ENCODE results near the gene DNAJB6.

The DNAJB6 gene

DNA sequence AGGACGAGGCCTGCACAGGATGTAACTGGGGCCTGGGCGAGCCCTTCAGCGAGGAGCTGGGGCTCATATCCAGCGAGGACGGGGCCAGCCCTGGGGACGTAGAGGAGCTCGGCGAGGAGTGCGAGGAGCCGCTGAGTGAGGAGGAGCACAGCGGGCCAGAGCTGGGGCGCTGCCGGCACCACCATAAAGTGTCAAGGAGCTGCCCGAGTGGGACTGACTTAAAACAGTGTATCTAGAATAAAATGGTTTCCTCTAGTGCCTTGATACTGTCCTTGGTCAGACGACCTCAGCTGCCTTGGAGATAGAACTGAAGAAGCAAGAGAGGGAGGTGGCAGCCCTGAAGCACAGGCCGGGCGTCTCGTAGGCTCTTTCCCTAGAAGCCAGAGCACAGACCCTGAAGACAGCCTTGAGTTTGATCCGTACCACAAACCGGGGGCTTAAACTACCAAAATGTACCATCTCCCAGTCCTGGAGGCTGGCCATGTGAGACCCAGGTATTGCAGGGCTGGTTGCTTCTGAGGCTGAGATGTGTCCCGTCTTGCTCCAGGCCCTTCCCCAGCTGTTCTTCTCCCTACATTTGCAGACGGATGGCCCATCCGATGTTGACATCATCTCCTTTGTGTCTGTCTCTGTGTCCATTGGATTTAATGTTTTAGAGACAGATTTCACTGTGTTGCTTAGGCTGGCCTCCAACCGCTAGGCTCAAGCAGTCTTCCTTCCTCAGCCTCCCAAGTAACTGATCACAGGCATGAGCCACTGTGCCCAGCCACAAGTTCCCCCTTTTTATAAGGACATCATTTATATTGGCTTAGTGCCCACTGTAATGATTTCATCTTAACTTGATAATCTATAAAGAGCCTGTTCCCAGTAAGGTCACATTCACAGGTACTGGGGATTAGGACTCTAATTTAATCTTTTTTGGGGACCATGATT is 35.8 kb downstream of the DNAJB6 start:
- TF ChIP-seq, protein P1, sequence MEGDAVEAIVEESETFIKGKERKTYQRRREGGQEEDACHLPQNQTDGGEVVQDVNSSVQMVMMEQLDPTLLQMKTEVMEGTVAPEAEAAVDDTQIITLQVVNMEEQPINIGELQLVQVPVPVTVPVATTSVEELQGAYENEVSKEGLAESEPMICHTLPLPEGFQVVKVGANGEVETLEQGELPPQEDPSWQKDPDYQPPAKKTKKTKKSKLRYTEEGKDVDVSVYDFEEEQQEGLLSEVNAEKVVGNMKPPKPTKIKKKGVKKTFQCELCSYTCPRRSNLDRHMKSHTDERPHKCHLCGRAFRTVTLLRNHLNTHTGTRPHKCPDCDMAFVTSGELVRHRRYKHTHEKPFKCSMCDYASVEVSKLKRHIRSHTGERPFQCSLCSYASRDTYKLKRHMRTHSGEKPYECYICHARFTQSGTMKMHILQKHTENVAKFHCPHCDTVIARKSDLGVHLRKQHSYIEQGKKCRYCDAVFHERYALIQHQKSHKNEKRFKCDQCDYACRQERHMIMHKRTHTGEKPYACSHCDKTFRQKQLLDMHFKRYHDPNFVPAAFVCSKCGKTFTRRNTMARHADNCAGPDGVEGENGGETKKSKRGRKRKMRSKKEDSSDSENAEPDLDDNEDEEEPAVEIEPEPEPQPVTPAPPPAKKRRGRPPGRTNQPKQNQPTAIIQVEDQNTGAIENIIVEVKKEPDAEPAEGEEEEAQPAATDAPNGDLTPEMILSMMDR (IDR thresholded peaks at IDR 0.05; ENCODE audit: low read depth, low read length, missing control alignments), result no peak
- H3K4me3 ChIP-seq (ENCODE audit: low read depth, low read length), result no peak overlapping the region
- in situ Hi-C loops (cut with HindIII; ENCODE audit: low sequenced_read_pairs), result no loop called here
- DNase-seq (ENCODE audit: low read depth), result no peak

- H3K4me3 ChIP-seq (ENCODE audit: low read depth, low read length), result no peak overlapping the region
- in situ Hi-C loops (cut with HindIII; ENCODE audit: low sequenced_read_pairs), result no loop called here
- TF ChIP-seq, protein P1 (IDR thresholded peaks at IDR 0.05; ENCODE audit: low read depth, low read length, missing control alignments), result no peak
- no peak for DNase-seq (ENCODE audit: low read depth)
Measured at GRCh38 chr7:157373493-157373892, 36.7 kb downstream of the DNAJB6 start.

GRCh38 chr7:157375410-157375809 is 38.6 kb downstream of the DNAJB6 start:
- no peak for DNase-seq (ENCODE audit: low read depth)
- in situ Hi-C loops (cut with HindIII; ENCODE audit: low sequenced_read_pairs), result no loop called here
- TF ChIP-seq, protein P1 (IDR thresholded peaks at IDR 0.05; ENCODE audit: low read depth, low read length, missing control alignments), result no peak
- no peak overlapping the region for H3K4me3 ChIP-seq (ENCODE audit: low read depth, low read length)

DNA sequence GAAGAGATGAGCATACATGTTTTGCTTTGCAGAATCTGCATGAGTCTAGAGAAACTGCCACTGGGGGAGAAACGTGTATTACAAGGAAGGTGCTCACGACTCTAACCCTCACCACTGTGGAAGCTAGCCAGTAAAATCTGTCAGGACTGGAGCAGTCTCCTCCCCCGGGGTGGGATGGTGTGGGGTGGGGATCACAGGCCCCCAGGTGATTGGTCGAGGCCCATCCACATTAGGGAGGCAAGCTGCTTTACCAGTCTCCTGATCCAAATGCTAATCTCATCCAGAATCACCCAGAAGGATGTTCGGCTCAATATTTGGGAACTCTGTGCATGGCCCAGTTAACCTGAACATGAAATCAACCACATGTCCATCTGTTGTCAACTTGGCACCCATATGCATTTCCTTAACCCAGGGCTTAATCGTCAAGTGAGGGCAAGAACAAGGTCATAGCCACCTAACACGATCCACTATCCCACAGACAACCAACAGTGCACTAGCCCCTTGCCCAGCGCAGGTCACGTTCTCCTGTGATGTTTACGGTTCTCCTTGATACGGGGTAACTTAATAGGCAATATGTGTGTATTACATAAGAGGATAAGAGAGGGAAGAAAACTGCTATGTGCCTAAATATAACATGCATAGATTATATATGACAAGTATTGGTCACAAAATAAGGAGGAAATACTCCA is 40.8 kb downstream of the DNAJB6 start:
- in situ Hi-C loops (cut with HindIII; ENCODE audit: low sequenced_read_pairs), result no loop called here
- TF ChIP-seq, protein P1 (IDR thresholded peaks at IDR 0.05; ENCODE audit: low read depth, low read length, missing control alignments), result no peak
- no peak overlapping the region for H3K4me3 ChIP-seq (ENCODE audit: low read depth, low read length)
- DNase-seq (ENCODE audit: low read depth), result no peak

DNA sequence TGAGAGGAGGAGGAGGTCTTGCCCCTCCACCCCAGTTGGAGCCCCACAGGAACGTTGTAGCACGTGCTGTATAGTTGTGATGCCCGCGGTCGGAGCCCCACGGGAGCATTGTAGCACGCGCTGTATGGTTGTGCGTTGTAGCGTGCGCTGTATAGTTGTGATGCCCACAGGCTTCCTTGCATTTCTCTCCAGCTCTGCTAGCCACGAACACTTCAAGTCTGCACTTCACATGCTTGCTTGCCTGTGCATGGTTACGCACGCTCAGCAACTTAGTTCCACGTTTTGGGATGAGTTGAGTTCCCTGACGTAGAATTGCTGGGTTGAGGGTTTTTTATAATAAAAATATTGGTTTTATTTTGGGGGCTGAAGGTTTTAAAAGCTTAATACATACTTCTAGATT is 41.6 kb downstream of the DNAJB6 start:
- DNase-seq (ENCODE audit: low read depth), result no peak
- H3K4me3 ChIP-seq (ENCODE audit: low read depth, low read length), result no peak overlapping the region
- in situ Hi-C loops (cut with HindIII; ENCODE audit: low sequenced_read_pairs), result no loop called here
- TF ChIP-seq, protein P1 (IDR thresholded peaks at IDR 0.05; ENCODE audit: low read depth, low read length, missing control alignments), result no peak

DNA sequence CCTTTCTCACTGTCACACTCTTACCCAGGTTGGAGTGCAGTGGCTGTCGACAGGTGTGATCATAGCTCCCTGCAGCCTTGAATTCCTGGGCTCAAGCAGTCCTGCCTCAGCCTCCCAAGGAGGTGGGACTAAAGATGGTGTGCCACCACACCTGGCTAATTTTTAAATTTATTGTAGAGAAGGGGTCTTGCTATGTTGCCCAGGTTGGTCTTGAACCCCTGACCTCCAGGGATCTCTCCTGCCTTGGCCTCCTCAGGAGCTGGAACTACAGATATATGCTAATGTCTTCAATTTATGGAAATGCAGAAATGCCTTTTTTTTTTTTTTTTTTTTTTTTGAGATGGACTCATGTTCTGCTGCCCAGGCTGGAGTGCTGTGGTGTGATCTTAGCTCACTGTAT is 42.7 kb downstream of the DNAJB6 start:
- in situ Hi-C loops (cut with HindIII; ENCODE audit: low sequenced_read_pairs), result no loop called here
- DNase-seq (ENCODE audit: low read depth), result no peak
- TF ChIP-seq, protein P1 (IDR thresholded peaks at IDR 0.05; ENCODE audit: low read depth, low read length, missing control alignments), result no peak
- no peak overlapping the region for H3K4me3 ChIP-seq (ENCODE audit: low read depth, low read length)
